ENCODE results near the gene CLDND2. TPM values are rescaled to one million over a fixed set of nuclear protein-coding genes. Genes with fewer than 3 reads are reported as not detected.

CLDND2 gene
- polyA plus RNA-seq, 1 of the 3 experiments (the other 2 are of a cell fraction) = 0.26 TPM

DNA sequence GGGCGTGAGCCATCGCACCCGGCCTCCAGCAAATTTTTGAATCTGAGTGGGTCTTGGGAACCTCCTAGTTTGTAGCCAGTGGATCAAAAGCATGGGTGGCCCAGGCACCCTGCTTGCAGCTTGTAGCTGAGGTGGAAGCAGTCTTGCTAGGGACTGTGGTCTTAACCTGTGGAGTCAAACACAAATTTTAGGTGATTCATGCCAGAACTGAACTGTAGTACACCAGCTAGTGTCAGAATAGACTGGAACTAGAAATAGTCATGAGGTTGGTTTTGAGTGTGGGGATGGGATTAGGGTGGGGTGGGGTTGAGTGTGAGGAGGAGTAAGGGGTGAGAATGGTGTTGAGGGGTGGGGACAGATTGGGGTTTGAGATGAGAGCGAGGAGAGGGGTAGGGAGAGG lies 13.2 kb upstream of the CLDND2 start:
- no peaks in the 10 kb centered on the region for H3K27me3 ChIP-seq (ENCODE audit: insufficient read depth)
- no peak overlapping the region for H3K4me3 ChIP-seq (ENCODE audit: low read depth in 2 of 2, low read length in 1 of 2)
- POLR2A ChIA-PET = no interaction called here
- H3F3A ChIP-seq (replicated peaks; ENCODE audit: insufficient read depth) = no peaks in the 10 kb centered on the region
- no peaks in the 10 kb centered on the region for H3K4me1 ChIP-seq (ENCODE audit: control insufficient read depth in 1 of 2, insufficient read depth in 2 of 2, low read depth in 1 of 2, low read length in 1 of 2)
- no peak for DNase-seq
- no peak for TF ChIP-seq TEAD4 (IDR thresholded peaks at IDR 0.05; ENCODE audit: borderline replicate concordance, insufficient read depth)
- TF ChIP-seq CHD2 (IDR thresholded peaks at IDR 0.05; ENCODE audit: low read length, partially characterized antibody) = no peak
- no peak for TF ChIP-seq RAD21 (IDR thresholded peaks at IDR 0.05; ENCODE audit: low read length)
- no peak for TF ChIP-seq RFX5 (IDR thresholded peaks at IDR 0.05; ENCODE audit: low read length)
- no peak for TF ChIP-seq CTCF (IDR thresholded peaks at IDR 0.05)
- no peak for TF ChIP-seq SMC3 (IDR thresholded peaks at IDR 0.05; ENCODE audit: low read depth, low read length)
- no peak for TF ChIP-seq TAF1 (IDR thresholded peaks at IDR 0.05; ENCODE audit: borderline replicate concordance, low read depth, low read length)
- TF ChIP-seq ZBTB33 (IDR thresholded peaks at IDR 0.05; ENCODE audit: borderline replicate concordance, low read depth) = no peak
- no peak for TF ChIP-seq PBX3 (IDR thresholded peaks at IDR 0.05)
- TF ChIP-seq RXRA (IDR thresholded peaks at IDR 0.05; ENCODE audit: borderline replicate concordance, low read depth) = no peak
- no peak for TF ChIP-seq NRF1 (IDR thresholded peaks at IDR 0.05; ENCODE audit: low read depth, low read length)
- TF ChIP-seq, protein P1, sequence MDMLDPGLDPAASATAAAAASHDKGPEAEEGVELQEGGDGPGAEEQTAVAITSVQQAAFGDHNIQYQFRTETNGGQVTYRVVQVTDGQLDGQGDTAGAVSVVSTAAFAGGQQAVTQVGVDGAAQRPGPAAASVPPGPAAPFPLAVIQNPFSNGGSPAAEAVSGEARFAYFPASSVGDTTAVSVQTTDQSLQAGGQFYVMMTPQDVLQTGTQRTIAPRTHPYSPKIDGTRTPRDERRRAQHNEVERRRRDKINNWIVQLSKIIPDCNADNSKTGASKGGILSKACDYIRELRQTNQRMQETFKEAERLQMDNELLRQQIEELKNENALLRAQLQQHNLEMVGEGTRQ (IDR thresholded peaks at IDR 0.05; ENCODE audit: borderline replicate concordance, low read depth, low read length) = no peak
- TF ChIP-seq GATA2 (CRISPR knock-in tag; IDR thresholded peaks at IDR 0.05) = no peak
- no peak for TF ChIP-seq JUND (IDR thresholded peaks at IDR 0.05)
- TF ChIP-seq IRF3 (IDR thresholded peaks at IDR 0.05; ENCODE audit: low read depth, low read length) = no peak
- TF ChIP-seq SIN3A (IDR thresholded peaks at IDR 0.05; ENCODE audit: borderline replicate concordance, low read depth, low read length) = no peak
- no peaks in the 10 kb centered on the region for H3K9me2 ChIP-seq
- H3K27ac ChIP-seq (ENCODE audit: low read depth in 2 of 2, low read length in 1 of 2) = no peak overlapping the region
- H3K9ac ChIP-seq = no peak overlapping the region
- H3K4me2 ChIP-seq = no peak overlapping the region
- no peaks in the 10 kb centered on the region for H4K20me1 ChIP-seq (ENCODE audit: insufficient read depth)
- H3K79me2 ChIP-seq (ENCODE audit: insufficient read depth) = no peaks in the 10 kb centered on the region
- CTCF ChIA-PET = interaction anchor here (1.2 kb wide), 1 partner anchor 44 kb away, joined by 3 read pairs; no protein-coding TSS in a partner anchor
- no peak overlapping the region for H2AFZ ChIP-seq (ENCODE audit: low read depth)
- no peaks in the 10 kb centered on the region for H3K9me3 ChIP-seq
- WGBS (ENCODE audit: low lambda C conversion rate) = 62% methylated on average over 4 of the region's 4 CpGs
- H3K36me3 ChIP-seq (replicated peaks in 1 of 2; ENCODE audit: control insufficient read depth in 1 of 2, insufficient read depth in 2 of 2, low read length in 1 of 2) = no peaks in the 10 kb centered on the region
